NCI-H460 (cell line): Measurements from ENCODE around the gene TRIM41. TPM values are rescaled to one million over a fixed set of nuclear protein-coding genes. Genes with fewer than 3 reads are reported as not detected.

Source experiments
- DNase-seq: peaks from one replicate; pipeline ENCODE4 v3.0.0-alpha.2; 2016; ENCODE audit warnings: low read depth; ENCODE audit errors: extremely low read depth
- total RNA-seq: library from RNA; depleted of rRNA; stranded (reverse); fragments of >200 nt; shearing (Covaris generic); gene quantifications from 2 replicates; pipeline ENCODE4 v1.2.3, GENCODE V29; 2014

The TRIM41 gene
- total RNA-seq, 1 experiment from 2014 or later = 32.2 TPM

GRCh38 chr5:181192337-181193046, 30.6 kb upstream of the TRIM41 start:
- no peak for DNase-seq

DNA sequence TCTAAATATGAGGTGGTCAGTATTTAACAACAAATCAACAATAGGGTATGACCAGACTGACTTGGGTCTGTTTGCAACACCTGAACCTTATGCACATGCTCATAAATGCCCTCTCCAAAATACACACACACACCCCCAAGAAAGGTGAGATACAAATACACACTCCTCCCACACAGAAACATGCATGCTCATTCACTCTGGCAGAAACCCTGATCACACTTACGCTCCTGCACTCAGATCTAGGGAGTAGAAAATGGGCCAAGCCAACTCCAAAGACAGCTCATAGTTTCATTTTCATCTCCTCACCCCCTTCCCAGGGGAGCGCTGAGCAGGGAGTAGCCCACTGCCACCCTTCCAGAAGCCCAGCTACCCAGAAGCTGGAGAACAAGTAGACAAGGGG, 29.4 kb upstream of the TRIM41 start:
- DNase-seq = no peak

DNA sequence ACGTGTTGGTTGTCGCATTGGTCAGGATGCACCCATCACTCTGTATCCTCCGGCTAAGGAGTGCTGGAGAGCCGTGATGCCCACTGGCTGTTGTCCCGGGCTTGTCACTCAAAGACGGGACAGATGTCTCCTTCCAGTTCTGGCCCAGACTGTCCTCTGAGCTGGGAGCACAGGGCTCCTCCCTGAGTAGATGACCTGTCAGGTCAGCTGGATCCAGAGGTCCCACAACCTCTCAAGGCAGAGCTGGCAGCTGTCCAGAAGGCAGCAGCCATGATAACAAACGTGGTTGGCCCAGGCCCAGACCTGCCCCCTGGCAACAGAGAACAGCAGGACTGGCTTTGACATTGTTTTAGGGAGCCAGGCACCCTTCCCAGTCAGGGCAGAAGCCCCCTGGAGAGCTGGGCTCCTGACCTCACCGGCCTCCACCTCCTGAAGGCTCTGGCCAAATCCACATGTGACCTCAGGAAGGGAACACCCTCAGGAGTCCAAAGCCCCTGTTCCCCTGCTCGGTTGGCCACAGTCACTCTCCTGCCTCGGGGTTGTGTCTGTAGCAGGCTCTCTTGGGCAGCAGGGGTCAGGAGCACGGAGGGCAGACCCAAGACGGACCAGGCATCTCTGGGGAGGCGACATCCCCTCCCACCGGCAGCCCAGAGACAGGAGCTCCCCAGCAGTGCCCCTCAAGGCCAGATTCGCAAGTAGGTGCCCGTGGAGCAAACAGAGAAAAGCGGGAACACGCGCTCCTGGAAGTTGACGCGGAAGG, 28.4 kb upstream of the TRIM41 start:
- DNase-seq = no peak

- DNase-seq = no peak
These were observed 27.8 kb upstream of the TRIM41 start for GRCh38 chr5:181195249-181195761.

GRCh38 chr5:181197326-181197951, 25.6 kb upstream of the TRIM41 start:
- DNase-seq = no peak

DNA sequence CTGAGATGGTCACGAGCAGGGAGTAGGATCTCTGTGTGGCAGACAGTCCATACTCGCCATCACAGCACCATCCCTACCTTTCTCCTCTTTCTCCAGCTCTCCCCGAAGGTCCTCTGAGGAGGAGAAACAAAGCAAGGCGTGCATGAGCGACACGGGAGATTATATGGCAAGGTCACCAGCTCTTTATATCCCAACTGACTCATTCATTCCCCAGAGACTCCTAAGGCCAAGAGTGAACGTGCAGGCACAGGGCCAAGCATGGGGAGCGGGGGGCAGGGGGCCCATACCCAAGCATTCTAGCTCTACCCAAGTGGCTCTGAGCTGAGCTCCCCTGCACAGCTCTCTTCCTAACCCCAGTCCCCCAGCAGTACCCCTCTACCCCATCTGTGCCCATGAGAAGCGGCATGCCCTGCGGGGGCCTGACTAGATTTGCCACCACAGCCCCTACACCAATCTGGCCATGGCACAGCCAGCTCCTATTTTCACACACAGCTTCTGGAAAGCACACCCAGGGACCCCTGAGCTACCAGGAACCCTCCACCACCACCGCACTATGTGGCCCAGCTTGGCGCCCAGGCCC, 24.9 kb upstream of the TRIM41 start:
- DNase-seq = no peak

DNA sequence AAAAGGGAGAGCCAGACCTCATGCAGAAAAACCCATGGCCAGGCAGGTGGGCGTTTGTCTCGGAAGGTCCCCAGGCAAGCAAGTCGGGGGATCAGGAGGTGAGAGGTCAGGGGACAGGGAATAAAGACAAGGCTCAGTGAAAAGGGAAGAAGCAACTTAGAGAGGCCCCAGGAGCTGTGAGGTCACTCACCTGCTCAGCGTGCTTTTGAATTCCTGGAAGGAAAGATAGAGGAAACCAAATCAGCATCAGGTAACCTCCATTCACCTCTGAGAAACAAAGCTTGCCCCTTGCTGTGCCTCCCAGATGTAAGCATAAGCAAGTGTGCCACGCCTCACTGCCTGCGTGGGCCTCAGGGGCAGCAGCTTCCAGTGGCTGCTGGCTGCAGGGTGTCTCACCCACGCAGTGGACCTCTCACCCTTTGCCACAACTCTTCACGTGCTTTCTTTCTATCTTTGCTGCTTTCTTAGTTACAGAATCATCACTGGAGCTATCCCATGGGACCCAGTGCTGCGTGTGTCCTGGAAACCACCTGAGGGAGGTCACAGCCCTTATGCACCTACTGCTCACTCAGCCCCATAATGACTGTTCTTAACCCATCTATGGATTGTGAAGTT, 24.1 kb upstream of the TRIM41 start:
- no peak for DNase-seq

- no peak for DNase-seq
These were observed 23.0 kb upstream of the TRIM41 start for GRCh38 chr5:181199881-181200638.

GRCh38 chr5:181200816-181201215, 22.3 kb upstream of the TRIM41 start:
- no peak for DNase-seq

DNA sequence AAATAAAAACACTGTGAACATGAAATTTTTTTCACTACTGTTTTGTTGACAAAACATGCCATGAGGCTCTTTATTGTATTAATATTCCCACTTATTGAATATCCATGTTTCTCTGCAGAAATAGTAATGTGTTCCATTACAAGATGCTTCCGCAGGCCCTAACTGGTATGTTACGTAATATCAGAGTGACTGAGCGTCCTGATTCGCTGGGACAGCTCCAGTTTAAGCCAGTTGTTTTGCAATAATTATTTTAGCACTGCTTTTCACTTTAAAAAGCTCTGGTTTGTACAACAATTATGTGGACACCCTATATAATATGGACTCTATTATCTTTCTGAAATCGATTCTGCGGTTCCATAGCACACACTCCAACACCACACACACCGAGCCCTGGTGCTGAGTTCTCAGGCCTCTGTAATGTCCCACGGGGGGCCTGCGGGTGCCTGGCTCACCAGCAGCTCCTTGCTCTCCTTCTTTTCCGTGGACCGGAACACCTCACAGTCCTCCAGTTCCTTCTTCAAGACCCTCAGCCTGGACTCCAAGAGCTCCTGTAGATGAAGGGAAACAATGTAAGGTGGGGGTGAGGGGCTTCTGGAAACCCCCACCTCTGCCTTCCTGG, 19.9 kb upstream of the TRIM41 start:
- DNase-seq = no peak

GRCh38 chr5:181203777-181204112, 19.3 kb upstream of the TRIM41 start:
- no peak for DNase-seq

GRCh38 chr5:181204113-181204825, 18.8 kb upstream of the TRIM41 start:
- no peak for DNase-seq

DNA sequence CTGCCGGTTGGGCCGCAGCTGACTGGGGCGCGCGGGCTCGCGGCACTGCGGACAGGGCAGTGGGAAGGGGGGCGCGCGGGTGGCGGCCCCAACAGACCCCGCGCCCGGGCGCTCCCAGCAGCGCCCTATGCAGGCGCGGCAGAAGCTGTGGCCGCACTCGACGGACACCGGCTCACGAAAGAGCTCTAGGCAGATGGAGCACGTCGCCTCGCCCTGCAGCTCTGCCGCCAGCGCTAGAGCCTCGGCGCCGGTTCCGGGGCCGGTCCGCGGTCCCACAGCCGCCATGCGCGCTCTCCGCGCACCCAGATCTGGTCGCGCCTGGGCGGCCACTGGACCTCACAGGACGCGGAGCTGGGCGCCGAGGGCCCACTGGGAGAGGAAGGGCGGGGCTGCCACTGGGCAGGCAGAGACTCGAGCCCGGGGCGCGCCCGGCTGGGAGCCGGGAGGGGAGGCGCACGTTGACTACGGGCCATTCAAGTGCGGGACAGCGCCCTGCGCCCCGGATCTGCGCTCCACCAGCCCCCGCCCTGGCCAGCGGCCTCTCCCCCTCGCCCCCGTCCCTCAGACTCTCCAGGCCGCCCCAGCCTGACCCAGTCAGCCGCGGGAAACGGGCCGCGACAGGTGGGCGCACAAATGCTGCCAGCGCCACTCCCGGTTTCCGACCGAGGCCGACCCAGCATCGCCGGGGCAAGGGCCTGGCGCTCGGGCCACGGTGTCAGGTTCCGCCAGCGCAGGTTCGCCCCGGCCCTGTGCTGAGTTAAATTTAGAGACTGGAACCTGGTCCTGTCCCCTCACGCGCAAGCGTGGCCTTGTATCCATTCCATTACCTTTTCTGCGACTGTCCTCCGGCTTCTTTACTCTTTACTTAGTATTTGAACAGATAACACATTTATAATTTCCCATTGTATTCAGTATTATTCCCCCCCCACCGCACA, 18.0 kb upstream of the TRIM41 start, which contains the start of gene TRIM7:
TRIM7 (minus strand) TSS at position 371 of the 935 bp plus-strand sequence; CDS start at position 285, 86 bp downstream.
- DNase-seq = peak; percentile 74

DNA sequence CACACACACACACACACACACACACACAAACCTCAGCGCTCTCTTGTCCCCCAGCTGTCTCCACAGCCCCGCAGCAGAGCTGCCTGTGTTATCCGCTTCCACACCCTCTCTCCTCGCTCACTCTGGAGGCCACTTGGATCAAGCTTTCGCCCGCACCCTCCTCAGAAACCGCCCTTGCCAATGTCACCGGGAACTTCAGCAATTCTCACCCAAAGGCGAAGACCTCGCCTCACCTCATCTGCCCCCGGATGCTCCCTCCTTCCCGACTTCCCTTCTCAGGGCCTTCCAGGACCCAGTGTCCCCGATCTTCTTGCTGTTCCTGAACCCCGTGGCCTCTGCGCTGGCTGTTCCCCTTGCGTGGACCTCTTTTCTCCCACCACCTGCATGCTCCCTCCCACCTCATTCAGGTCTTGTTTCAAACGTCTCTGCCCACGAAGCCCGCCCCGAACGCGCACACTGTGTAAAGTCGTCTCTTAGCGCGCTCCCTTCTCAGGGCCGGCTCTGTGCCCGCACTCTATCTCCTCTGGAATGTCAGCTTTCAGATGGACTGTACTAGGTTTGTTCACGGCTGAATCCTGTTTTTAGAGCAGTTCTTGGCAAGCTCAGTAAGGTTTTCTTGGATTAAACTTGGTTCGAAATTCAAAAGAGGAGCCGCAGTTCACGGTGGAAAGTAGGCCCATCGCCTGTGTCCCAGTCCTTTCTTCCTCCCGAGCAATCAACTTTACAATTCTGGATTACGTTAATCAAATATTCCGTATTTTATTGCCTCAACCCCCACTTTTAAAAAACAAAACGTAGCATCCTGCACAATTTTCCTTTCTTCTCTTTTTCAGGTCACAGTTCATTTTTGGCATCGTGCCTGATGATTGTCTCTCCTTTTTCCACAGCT, 17.1 kb upstream of the TRIM41 start:
- no peak for DNase-seq

GRCh38 chr5:181207214-181207959, 15.7 kb upstream of the TRIM41 start:
- peak; percentile 92 for DNase-seq

- no peak for DNase-seq
These were observed 15.2 kb upstream of the TRIM41 start for GRCh38 chr5:181207960-181208253.
